ENCODE results near the gene TLE3. TPM values are rescaled to one million over a fixed set of nuclear protein-coding genes. Genes with fewer than 3 reads are reported as not detected.

The TLE3 gene
- total and polyA plus RNA-seq, 2 of the 4 experiments (the other 2 are of a cell fraction): 6.5 to 16.3 TPM

DNA sequence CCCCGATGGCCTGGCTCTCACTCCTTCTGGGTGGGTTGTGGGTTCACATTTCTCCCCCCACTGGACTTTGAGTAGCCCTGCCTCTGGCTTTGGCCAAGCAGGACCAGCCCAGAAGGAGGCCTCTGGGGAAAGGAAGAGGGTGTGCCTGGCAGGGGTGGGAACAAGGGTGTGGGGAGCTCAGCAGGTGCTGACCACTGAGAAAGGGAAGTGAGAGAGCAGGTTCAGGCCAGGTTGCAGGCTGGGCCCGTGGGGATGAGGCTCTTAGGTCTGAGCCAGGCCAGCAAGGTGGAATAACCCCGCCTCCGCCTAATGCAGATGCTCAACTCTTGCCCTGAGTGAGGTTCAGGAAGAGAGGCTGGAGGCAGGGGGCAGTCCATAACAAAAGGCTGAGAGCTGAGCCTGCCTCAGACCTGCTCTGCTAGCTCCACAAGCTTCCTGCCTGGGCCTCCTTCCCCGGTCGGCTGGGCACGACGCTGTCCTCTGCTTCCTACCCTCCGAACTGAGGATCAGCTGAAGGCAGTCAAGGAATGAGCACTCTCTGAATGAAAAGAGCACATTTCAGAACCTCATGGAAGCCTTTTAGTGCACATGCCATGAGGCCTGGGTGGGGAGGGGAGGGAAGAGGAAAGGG lies 82.7 kb downstream of the TLE3 start:
- Histone ChIP-seq H3K9ac (ENCODE audit: low read depth, low read length) (no peak overlapping the region), H2AFZ (replicated peaks; ENCODE audit: low read length, poor library complexity) (no peak overlapping the region), H3K4me3 (ENCODE audit: insufficient read depth, low read depth, low read length) (no peak overlapping the region), H3K79me1 (ENCODE audit: low read depth in 1 of 2, low read length in 2 of 2) (no peaks in the 10 kb centered on the region), H3K4me2 (ENCODE audit: low read depth, low read length) (no peak overlapping the region), H4K91ac (ENCODE audit: insufficient read depth, low read depth, low read length) (no peak overlapping the region), H3K56ac (ENCODE audit: extremely low read depth, insufficient read depth, low read length) (no peak overlapping the region), H3K14ac (replicated peaks; ENCODE audit: low read depth, low read length) (no peak overlapping the region), H2BK15ac (ENCODE audit: low read depth, low read length) (no peak overlapping the region), H2BK5ac (ENCODE audit: low read depth, low read length, poor library complexity, severe bottlenecking) (no peak overlapping the region), H2AK5ac (ENCODE audit: low read depth, low read length) (no peak overlapping the region), H4K5ac (ENCODE audit: low read depth, low read length) (no peak overlapping the region), H2BK20ac (ENCODE audit: low read depth, low read length) (no peak overlapping the region), H3K9me1 (ENCODE audit: insufficient read depth, low read length) (no peaks in the 10 kb centered on the region), H3K18ac (ENCODE audit: low read depth, low read length) (no peak overlapping the region), H3K27me3 (ENCODE audit: control insufficient read depth, insufficient read depth, low read length) (peaks cover 90% of the 10 kb centered on the region), H3K27ac (ENCODE audit: insufficient read depth, low read length) (no peak overlapping the region), H3K36me3 (ENCODE audit: control insufficient read depth, insufficient read depth, low read length) (no peaks in the 10 kb centered on the region), H3K4me1 (ENCODE audit: control insufficient read depth, insufficient read depth, low read length) (no peaks in the 10 kb centered on the region), H4K20me1 (ENCODE audit: insufficient read depth, low read length) (no peaks in the 10 kb centered on the region), H3K9me3 (ENCODE audit: control insufficient read depth, insufficient read depth, low read length) (peaks cover 4% of the 10 kb centered on the region), H3K23ac (ENCODE audit: low read depth, low read length) (no peak overlapping the region), H2AK9ac (replicated peaks; ENCODE audit: low read depth, low read length, poor library complexity) (no peak overlapping the region), H3K4ac (ENCODE audit: low read depth, low read length) (no peak overlapping the region), H4K8ac (ENCODE audit: low read depth in 2 of 2, low read length in 2 of 2) (no peak overlapping the region), H2BK120ac (ENCODE audit: low read depth, low read length) (no peak overlapping the region)
- DNase-seq (no peak), ATAC-seq (ENCODE audit: low read depth) (no peak)
- in situ Hi-C loops (cut with MboI; ENCODE audit: low sequenced_read_pairs) (no loop called here), dilution Hi-C loops (cut with HindIII; ENCODE audit: low sequenced_read_pairs, unreplicated experiment) (no loop called here), intact Hi-C loops (cut with micrococcal nuclease) (no loop called here)
- ChIA-PET POLR2A (ENCODE audit: unreplicated experiment) (no interaction called here), CTCF (no interaction called here)
- TF ChIP-seq CTCF (conservative IDR thresholded peaks at IDR 0.05; ENCODE audit: low read depth, low read length): no peak
- TF ChIP-seq FOS (IDR thresholded peaks at IDR 0.05; ENCODE audit: low read depth, low read length): no peak
- no peak for TF ChIP-seq RAD21 (IDR thresholded peaks at IDR 0.05; ENCODE audit: low read length)
- no peak for TF ChIP-seq CEBPB (IDR thresholded peaks at IDR 0.05; ENCODE audit: low read depth, low read length)
- no peak for TF ChIP-seq MXI1 (IDR thresholded peaks at IDR 0.05; ENCODE audit: borderline replicate concordance, low read depth, low read length)
- TF ChIP-seq POLR2A (IDR thresholded peaks at IDR 0.05; ENCODE audit: low read depth, low read length): no peak
- no peak for TF ChIP-seq RFX5 (IDR thresholded peaks at IDR 0.05; ENCODE audit: low read depth, low read length)
- no peak for TF ChIP-seq MAFK (IDR thresholded peaks at IDR 0.05; ENCODE audit: low read depth, low read length)
- no peak for TF ChIP-seq RCOR1 (IDR thresholded peaks at IDR 0.05; ENCODE audit: insufficient replicate concordance, low read length)
- TF ChIP-seq NFE2L2 (IDR thresholded peaks at IDR 0.05; ENCODE audit: low read depth, low read length): no peak
- no peak for TF ChIP-seq CHD1 (IDR thresholded peaks at IDR 0.05; ENCODE audit: low read depth, low read length)
- no peak for TF ChIP-seq BHLHE40 (IDR thresholded peaks at IDR 0.05; ENCODE audit: low read depth, low read length)
- BruUV-seq (replicated peaks): no TSS peak
- no CpG with 5 or more reads among the region's 9 CpGs for WGBS, 2 experiments (ENCODE audit: extremely low coverage in 2 of 2, insufficient read length in 1 of 2)
